Psoas muscle (tissue), 8 donors: ENCODE data around the gene PGBD5. TPM values are rescaled to one million over a fixed set of nuclear protein-coding genes. Genes with fewer than 3 reads are reported as not detected.

ENCODE experiments used
- ATAC-seq, 4 donors: fragments of 200-7000 bp; cut with Tn5 transposase; one replicate each; pipeline ENCODE4 v1.9.1; 2020; ENCODE audit warnings: moderate library complexity in 3 of 4, mild to moderate bottlenecking in 2 of 4
- DNase-seq, 2 donors: peaks; one replicate each; pipeline ENCODE4 v3.0.0-alpha.2; 2020
- H3K27ac ChIP-seq: fragments of 200-600 bp; one replicate; pipeline ENCODE4 v1.8.0; 2022
- H3K27me3 ChIP-seq, 3 donors: fragments of 200-600 bp in 1 of 3; one replicate each; pipeline versions ENCODE4 v1.6.1 to v1.8.0; 2013 to 2022; ENCODE audit warnings: low read length in 2 of 3, mild to moderate bottlenecking in 2 of 3, moderate library complexity in 1 of 3; ENCODE audit not compliant: insufficient read depth in 3 of 3
- H3K36me3 ChIP-seq, 2 donors: fragments of 200-600 bp in 1 of 2; one replicate each; pipeline versions ENCODE4 v1.6.1 to v1.8.0; 2013 to 2022; ENCODE audit warnings: low read depth in 1 of 2, mild to moderate bottlenecking in 1 of 2, moderate library complexity in 1 of 2; ENCODE audit not compliant: insufficient read depth in 1 of 2
- H3K4me1 ChIP-seq: fragments of 200-600 bp; one replicate; pipeline ENCODE4 v1.8.0; 2022
- H3K4me3 ChIP-seq: fragments of 200-600 bp; one replicate; pipeline ENCODE4 v1.8.0; 2022; ENCODE audit warnings: mild to moderate bottlenecking
- H3K9me3 ChIP-seq: fragments of 200-600 bp; one replicate; pipeline ENCODE4 v1.8.0; 2022
- WGBS, 3 donors: extraction: QIAGEN DNeasy Blood & Tissue Kit; methylation state at CpG; one replicate each; pipeline versions ENCODE4 v1.1.6 to v1.1.7; 2013; 5-methylcytosine and 5-hydroxymethylcytosine counted together
- intact Hi-C, 2 donors: fragments of 100-400 bp; cut with DNase I; formaldehyde crosslinking; loops; one replicate each; pipeline versions ENCODE4 v1.11.0 to v1.14.2; 2022
- polyA plus RNA-seq, 3 donors: library from polyadenylated mRNA; stranded (reverse); fragments of 200-250 nt; gene quantifications; one replicate each; pipeline ENCODE4 v1.2.3, GENCODE V29; 2013
- total RNA-seq, 4 donors: library from RNA; stranded (reverse); fragmentation: NEBNext Ultra II Directional in 2 of 4; extraction: Animal tissue kit (Norgen Biotek cat#: 25700) in 2 of 4; gene quantifications; one replicate each; pipeline versions ENCODE4 v1.2.1 to v1.2.4, GENCODE V29; 2021 to 2023
- TF ChIP-seq, protein P1 (sequence below): fragments of 200-600 bp; IDR thresholded peaks from one replicate; pipeline ENCODE4 v1.8.0; 2022; ENCODE audit warnings: antibody characterized with exemption
- donor health status: healthy with polysubstance abuse.
- donor health status: DM: no; HTN: no; CAD: no; lungs with moderate emphysema.
- donor health status: Bipolar disorder and iron deficiency.
- donor health status: healthy.
- donor health status: DM: yes; HTN: yes; CAD: no.
- donor health status: DM: no; HTN: no; CAD: no.
- donor health status: DM: no; HTN: no; CAD: no.
- donor health status: DM: yes; HTN: yes; CAD: no.

PGBD5 gene
- total and polyA plus RNA-seq, 7 donors = 2.1 to 9.8 (median 4.5) TPM

- H3K36me3 ChIP-seq = no peaks in the 10 kb centered on the region
- H3K4me1 ChIP-seq = peaks cover 16% of the 10 kb centered on the region
- WGBS, 3 donors = 33 to 64% (median 35%) methylated on average over 7 of the region's 7 CpGs
- ATAC-seq (peak; percentile 44 to 80 (median 52)), DNase-seq (peak; percentile 60 to 81)
- intact Hi-C loops = no loop called here
- no peaks in the 10 kb centered on the region for H3K9me3 ChIP-seq
- no peak overlapping the region for H3K4me3 ChIP-seq
- TF ChIP-seq, protein P1, sequence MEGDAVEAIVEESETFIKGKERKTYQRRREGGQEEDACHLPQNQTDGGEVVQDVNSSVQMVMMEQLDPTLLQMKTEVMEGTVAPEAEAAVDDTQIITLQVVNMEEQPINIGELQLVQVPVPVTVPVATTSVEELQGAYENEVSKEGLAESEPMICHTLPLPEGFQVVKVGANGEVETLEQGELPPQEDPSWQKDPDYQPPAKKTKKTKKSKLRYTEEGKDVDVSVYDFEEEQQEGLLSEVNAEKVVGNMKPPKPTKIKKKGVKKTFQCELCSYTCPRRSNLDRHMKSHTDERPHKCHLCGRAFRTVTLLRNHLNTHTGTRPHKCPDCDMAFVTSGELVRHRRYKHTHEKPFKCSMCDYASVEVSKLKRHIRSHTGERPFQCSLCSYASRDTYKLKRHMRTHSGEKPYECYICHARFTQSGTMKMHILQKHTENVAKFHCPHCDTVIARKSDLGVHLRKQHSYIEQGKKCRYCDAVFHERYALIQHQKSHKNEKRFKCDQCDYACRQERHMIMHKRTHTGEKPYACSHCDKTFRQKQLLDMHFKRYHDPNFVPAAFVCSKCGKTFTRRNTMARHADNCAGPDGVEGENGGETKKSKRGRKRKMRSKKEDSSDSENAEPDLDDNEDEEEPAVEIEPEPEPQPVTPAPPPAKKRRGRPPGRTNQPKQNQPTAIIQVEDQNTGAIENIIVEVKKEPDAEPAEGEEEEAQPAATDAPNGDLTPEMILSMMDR = no peak
- no peaks in the 10 kb centered on the region for H3K27me3 ChIP-seq
- H3K27ac ChIP-seq = no peak overlapping the region
Measured at GRCh38 chr1:230340526-230341161, 85.5 kb downstream of the PGBD5 start.

GRCh38 chr1:230339033-230339432, 87.1 kb downstream of the PGBD5 start:
- Histone ChIP-seq H3K27ac (no peak overlapping the region), H3K4me3 (no peak overlapping the region), H3K4me1 (peaks cover 24% of the 10 kb centered on the region), H3K36me3 (no peaks in the 10 kb centered on the region), H3K9me3 (no peaks in the 10 kb centered on the region), H3K27me3 (no peaks in the 10 kb centered on the region)
- no peak for ATAC-seq
- TF ChIP-seq, protein P1 = no peak
- 84 to 92% (median 89%) methylated on average over 8 of the region's 8 CpGs for WGBS, 3 donors
- no peak for DNase-seq
- intact Hi-C loops = no loop called here

DNA sequence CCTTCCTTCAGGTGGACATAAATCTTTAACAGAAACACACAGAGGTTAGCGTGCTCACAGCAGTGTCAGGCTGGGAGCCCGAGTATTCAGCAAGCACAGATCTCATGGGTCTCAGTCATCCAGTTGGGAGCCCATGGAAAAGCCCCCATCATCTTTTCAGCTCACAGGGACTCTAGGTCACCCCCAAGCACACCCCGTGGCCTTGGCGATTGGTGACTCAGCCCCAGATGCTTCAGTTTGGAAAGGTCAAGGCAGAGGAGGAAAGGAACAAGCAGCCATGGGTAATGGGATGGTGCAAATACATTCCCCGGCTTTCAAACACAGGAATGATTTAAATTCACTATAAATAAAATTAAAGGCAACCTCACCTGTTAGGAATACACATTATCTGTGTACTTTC, 88.9 kb downstream of the PGBD5 start:
- H3K9me3 ChIP-seq = no peaks in the 10 kb centered on the region
- no peak overlapping the region for H3K27ac ChIP-seq
- H3K36me3 ChIP-seq = no peaks in the 10 kb centered on the region
- DNase-seq (no peak), ATAC-seq (no peak)
- TF ChIP-seq, protein P1 = no peak
- H3K27me3 ChIP-seq = no peaks in the 10 kb centered on the region
- intact Hi-C loops = no loop called here
- no peak overlapping the region for H3K4me3 ChIP-seq
- WGBS, 3 donors = 90 to 96% (median 92%) methylated on average over 5 of the region's 5 CpGs
- peaks cover 27% of the 10 kb centered on the region for H3K4me1 ChIP-seq

DNA sequence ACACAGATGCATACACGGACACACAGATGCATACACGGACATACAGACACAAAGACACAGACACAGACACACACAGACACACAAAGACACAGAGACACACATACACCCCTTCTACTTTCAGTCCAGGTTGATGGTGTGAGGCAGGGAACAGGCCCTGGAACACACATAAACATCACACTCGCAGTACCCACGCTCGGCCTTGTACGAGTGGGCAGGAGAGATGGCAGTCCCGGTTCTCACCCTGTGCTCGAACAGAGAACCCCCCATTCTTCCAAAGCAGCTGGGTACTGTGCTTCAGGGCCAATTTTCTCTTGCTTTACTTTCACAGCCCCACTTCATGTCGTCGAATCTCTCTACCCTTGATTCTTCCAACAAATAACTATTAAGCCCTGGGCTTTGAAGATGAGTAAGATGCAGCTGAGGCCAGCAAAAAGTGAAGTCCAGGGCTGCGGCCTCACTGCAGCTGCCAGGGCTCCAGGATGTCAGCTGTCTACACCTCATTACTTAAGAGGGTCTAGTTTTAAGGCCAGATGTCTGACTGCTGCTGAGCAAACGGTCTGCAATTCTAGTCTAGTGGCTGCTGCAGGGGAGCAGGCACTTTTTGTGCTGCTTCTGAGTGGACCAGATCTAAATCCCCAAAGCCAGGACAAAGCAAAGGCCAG, 90.1 kb downstream of the PGBD5 start:
- TF ChIP-seq, protein P1 = no peak
- H3K4me1 ChIP-seq = peaks cover 27% of the 10 kb centered on the region
- H3K36me3 ChIP-seq = no peaks in the 10 kb centered on the region
- H3K4me3 ChIP-seq = no peak overlapping the region
- no peaks in the 10 kb centered on the region for H3K9me3 ChIP-seq
- WGBS, 3 donors = 50 to 60% (median 50%) methylated on average over 12 of the region's 12 CpGs
- H3K27ac ChIP-seq = peak overlapping the region; percentile 46
- ATAC-seq (peak; percentile 82 to 93 (median 90)), DNase-seq (no peak)
- no peaks in the 10 kb centered on the region for H3K27me3 ChIP-seq
- intact Hi-C loops = no loop called here
